ENCODE measurements around the gene DCTD.

The DCTD gene

GRCh38 chr4:182866746-182867145 lies 50.4 kb downstream of the DCTD start:
- no peak for DNase-seq

- DNase-seq, result no peak
Measured at GRCh38 chr4:182863501-182863900, 53.7 kb downstream of the DCTD start.

GRCh38 chr4:182862921-182863320 lies 54.3 kb downstream of the DCTD start:
- no peak for DNase-seq

GRCh38 chr4:182862141-182862875 lies 54.9 kb downstream of the DCTD start:
- DNase-seq, result no peak

GRCh38 chr4:182861346-182861745 lies 55.8 kb downstream of the DCTD start:
- DNase-seq, result no peak

- DNase-seq, result no peak
Measured at GRCh38 chr4:182859730-182860129, 57.5 kb downstream of the DCTD start.

- DNase-seq, result no peak
Measured at GRCh38 chr4:182858711-182859110, 58.5 kb downstream of the DCTD start.

GRCh38 chr4:182856862-182857261 lies 60.3 kb downstream of the DCTD start:
- DNase-seq, result no peak

- DNase-seq, result no peak
Measured at GRCh38 chr4:182855877-182856276, 61.3 kb downstream of the DCTD start.

- no peak for DNase-seq
Measured at GRCh38 chr4:182855312-182855711, 61.9 kb downstream of the DCTD start.

GRCh38 chr4:182854466-182854865 lies 62.7 kb downstream of the DCTD start:
- no peak for DNase-seq

- no peak for DNase-seq
Measured at GRCh38 chr4:182853731-182854330, 63.4 kb downstream of the DCTD start.

GRCh38 chr4:182848685-182849084 lies 68.5 kb downstream of the DCTD start:
- DNase-seq, result no peak

GRCh38 chr4:182847576-182848450 lies 69.4 kb downstream of the DCTD start:
- no peak for DNase-seq

- DNase-seq, result no peak
Measured at GRCh38 chr4:182846036-182846435, 71.2 kb downstream of the DCTD start.

GRCh38 chr4:182845618-182846017 lies 71.6 kb downstream of the DCTD start:
- no peak for DNase-seq

- DNase-seq, result no peak
Measured at GRCh38 chr4:182843808-182844325, 73.3 kb downstream of the DCTD start.

- no peak for DNase-seq
Measured at GRCh38 chr4:182842759-182843390, 74.3 kb downstream of the DCTD start.

- no peak for DNase-seq
Measured at GRCh38 chr4:182842104-182842600, 75.0 kb downstream of the DCTD start.

GRCh38 chr4:182840108-182840507 lies 77.1 kb downstream of the DCTD start:
- no peak for DNase-seq
